ENCODE measurements around the gene OR2AT4. TPM values are rescaled to one million over a fixed set of nuclear protein-coding genes. Genes with fewer than 3 reads are reported as not detected.
A peak's percentile ranks its signal among the peaks of the same experiment; 100 is the strongest.

OR2AT4 gene
- total RNA-seq: not detected

DNA sequence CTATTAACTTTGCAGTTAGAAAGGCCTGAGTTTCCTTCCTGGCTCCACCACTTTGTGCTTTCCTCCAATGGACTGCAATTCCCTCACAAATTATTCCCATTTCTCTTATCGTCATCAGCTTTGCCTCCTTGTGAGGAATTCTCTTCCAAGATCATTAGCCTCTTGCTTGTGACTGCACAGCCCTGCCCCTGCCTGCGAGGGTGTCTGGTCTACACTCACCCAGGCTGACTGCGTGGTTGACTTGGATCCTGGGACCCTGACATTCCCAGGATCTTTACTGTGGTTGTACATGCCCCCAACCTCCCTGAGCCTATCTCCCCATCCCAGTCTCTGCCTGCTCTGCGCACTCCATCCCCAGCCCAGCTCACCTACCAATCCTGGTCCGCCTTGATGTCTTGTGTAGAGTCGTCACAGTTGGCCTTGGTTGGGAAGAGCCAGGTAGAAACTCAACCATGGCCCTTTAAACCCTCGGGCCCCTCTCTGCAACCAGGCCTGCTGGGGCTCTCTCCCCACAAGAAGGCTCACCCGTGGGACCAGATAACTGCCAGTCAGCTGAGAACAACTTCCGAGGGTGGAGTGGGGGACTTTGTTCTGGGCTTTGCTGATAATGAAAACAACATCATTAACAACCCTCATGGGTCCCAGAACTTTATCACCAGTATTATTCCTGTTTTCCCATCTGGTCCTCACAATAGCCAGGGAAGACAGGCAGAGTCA is at the start of gene OR2AT4:
Gene OR2AT4 (minus strand): TSS at position 421 of the 717 bp plus-strand sequence.
- TF ChIP-seq, protein P1, sequence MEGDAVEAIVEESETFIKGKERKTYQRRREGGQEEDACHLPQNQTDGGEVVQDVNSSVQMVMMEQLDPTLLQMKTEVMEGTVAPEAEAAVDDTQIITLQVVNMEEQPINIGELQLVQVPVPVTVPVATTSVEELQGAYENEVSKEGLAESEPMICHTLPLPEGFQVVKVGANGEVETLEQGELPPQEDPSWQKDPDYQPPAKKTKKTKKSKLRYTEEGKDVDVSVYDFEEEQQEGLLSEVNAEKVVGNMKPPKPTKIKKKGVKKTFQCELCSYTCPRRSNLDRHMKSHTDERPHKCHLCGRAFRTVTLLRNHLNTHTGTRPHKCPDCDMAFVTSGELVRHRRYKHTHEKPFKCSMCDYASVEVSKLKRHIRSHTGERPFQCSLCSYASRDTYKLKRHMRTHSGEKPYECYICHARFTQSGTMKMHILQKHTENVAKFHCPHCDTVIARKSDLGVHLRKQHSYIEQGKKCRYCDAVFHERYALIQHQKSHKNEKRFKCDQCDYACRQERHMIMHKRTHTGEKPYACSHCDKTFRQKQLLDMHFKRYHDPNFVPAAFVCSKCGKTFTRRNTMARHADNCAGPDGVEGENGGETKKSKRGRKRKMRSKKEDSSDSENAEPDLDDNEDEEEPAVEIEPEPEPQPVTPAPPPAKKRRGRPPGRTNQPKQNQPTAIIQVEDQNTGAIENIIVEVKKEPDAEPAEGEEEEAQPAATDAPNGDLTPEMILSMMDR (IDR thresholded peaks at IDR 0.05): no peak
- DNase-seq (ENCODE audit: low spot score in 2 of 2): no peak
- H3K4me3 ChIP-seq (ENCODE audit: low read depth, poor library complexity, severe bottlenecking): no peak within 1 kb of the TSS
- intact Hi-C loops (cut with DNase I; ENCODE audit: low total_unique reads): no loop called here
- WGBS, 2 donors: 81 to 84% methylated on average over 9 of the region's 9 CpGs

DNA sequence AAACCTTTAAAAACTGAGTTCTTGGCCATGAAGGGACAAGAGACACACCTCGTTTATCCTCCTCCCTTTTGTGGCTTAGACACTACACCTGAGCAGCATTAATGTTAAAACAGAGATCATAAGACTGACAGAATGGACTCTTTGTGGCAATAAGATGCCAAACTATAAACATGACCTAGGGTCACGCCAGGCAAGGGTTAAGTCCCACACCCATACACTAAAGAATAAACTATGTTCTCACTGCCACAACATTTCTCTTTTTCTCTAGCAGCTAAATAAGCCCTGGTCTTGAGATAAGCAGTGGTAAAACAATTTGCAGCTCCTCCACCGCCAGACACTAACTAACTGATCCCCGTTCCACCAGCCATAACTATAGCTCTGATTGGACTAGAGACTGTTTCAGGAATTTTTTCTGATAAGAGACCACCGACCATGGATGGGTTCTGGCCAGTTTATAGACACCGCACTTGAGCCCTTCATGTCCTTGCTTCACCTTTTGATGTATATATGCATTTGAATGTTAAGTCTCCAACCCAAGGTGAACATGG is 49.4 kb upstream of the OR2AT4 start:
- peak in 1 of 2 donors; percentile 9 for DNase-seq (ENCODE audit: low spot score in 2 of 2)
- intact Hi-C loops (cut with DNase I; ENCODE audit: low total_unique reads): no loop called here
- no peak overlapping the region for H3K4me3 ChIP-seq (ENCODE audit: low read depth, poor library complexity, severe bottlenecking)
- WGBS, 2 donors: 78 to 84% methylated on average over 6 of the region's 6 CpGs
- TF ChIP-seq, protein P1 (IDR thresholded peaks at IDR 0.05): no peak
- no peak for TF ChIP-seq POLR2A (IDR thresholded peaks at IDR 0.05)

DNA sequence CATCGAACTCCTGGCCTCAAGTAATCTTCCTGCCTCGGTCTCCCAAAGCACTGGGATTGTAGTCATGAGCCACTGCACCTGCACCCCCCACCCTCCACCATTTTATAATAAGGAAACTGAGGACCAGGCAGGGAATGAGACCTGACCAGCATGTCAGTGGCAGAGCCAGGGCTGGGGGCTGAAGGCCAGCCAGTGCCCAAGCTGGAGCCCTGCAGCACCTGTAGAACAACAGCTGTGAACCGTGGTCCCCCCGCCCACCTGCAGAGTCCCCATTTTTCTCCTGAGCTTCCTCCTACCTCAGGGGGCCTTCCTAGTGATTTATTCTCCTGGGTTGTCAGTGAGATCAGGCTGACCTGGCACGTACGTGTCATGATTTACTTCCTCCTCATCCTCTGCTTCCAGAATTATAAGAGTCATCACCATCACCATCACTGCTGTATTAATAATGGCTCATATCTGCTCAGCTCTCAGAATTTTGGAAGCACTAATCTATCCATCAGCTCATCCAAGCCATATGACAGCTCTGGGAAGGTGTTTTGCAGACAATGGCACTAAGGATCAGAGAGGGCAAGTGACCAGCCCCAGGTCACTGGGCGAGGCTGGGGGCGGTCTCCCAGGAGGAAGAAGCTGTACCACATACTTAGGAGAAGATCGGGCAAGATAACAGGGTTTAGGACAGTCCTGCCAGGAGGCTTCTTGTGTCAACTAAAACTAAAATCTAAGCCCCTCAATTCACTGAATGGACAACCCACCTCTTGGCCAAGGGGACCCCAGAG is 48.7 kb upstream of the OR2AT4 start:
- TF ChIP-seq, protein P1 (IDR thresholded peaks at IDR 0.05): no peak
- TF ChIP-seq POLR2A (IDR thresholded peaks at IDR 0.05): no peak
- no peak overlapping the region for H3K4me3 ChIP-seq (ENCODE audit: low read depth, poor library complexity, severe bottlenecking)
- WGBS, 2 donors: 84 to 85% methylated on average over 9 of the region's 9 CpGs
- peak in 1 of 2 donors; percentile 68 for DNase-seq (ENCODE audit: low spot score in 2 of 2)
- intact Hi-C loops (cut with DNase I; ENCODE audit: low total_unique reads): no loop called here

DNA sequence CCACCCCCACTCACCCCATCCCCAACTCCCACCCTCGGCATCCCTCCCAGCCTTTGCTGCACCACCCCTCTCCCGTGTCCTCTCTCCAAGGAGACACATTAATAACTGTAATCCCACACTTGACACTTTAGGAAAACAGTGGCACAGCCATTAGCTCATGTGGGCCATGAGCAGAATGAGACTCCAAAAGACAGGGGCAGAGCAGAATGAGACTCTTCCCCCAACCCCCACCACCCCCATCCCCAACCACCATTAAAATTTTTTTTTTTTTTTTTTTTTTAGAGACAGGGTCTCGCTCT is 48.0 kb upstream of the OR2AT4 start:
- WGBS, 2 donors: 46 to 48% methylated on average over 3 of the region's 3 CpGs
- TF ChIP-seq POLR2A (IDR thresholded peaks at IDR 0.05): no peak
- TF ChIP-seq, protein P1 (IDR thresholded peaks at IDR 0.05): no peak
- intact Hi-C loops (cut with DNase I; ENCODE audit: low total_unique reads): loop anchor here (5.0 kb wide), 2 partner anchors 58 to 103 kb away; no protein-coding TSS in a partner anchor
- no peak overlapping the region for H3K4me3 ChIP-seq (ENCODE audit: low read depth, poor library complexity, severe bottlenecking)
- no peak for DNase-seq (ENCODE audit: low spot score in 2 of 2)

DNA sequence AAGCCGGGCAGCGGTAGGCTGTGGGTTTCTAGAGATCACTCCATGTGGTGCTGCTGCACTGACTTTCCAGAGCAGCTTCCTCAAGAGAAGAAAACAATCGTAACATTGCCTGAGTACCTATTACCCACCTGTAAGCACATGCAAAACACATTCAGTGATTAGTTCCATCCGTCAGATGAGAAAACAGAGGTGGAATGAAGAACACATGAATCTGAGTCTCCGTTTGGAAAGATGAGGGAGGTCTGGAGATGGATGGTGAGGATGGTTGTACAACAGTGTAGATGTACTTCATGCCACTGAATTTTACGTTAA is 46.7 kb upstream of the OR2AT4 start:
- H3K4me3 ChIP-seq (ENCODE audit: low read depth, poor library complexity, severe bottlenecking): no peak overlapping the region
- no peak for DNase-seq (ENCODE audit: low spot score in 2 of 2)
- 18 to 32% methylated on average over 6 of the region's 6 CpGs for WGBS, 2 donors
- TF ChIP-seq, protein P1 (IDR thresholded peaks at IDR 0.05): no peak
- TF ChIP-seq POLR2A (IDR thresholded peaks at IDR 0.05): no peak
- intact Hi-C loops (cut with DNase I; ENCODE audit: low total_unique reads): loop anchor here (5.0 kb wide), 2 partner anchors 59 to 104 kb away; no protein-coding TSS in a partner anchor

Measured in lower leg skin (tissue), 4 donors.